Transverse colon (tissue), 4 donors: Measurements from ENCODE around the gene MBD1.

Source experiments
- POLR2AphosphoS5 ChIP-seq, 3 donors: sonication (generic); formaldehyde crosslinking; IDR thresholded peaks; one replicate each; pipeline ENCODE4 v1.6.1; 2016; ENCODE audit warnings: antibody characterized with exemption in 3 of 3
- TF ChIP-seq, protein P1 (sequence below), 5 experiments: fragments of 200-600 bp in 3 of 5; fragments of 450-650 bp in 2 of 5; sonication (generic) in 3 of 5; IDR thresholded peaks; 1 replicate in 2 of 5; 2 replicates in 3 of 5; pipeline ENCODE4 v1.5.1; 2016 to 2017; ENCODE audit warnings: antibody characterized with exemption in 5 of 5, inconsistent platforms in 3 of 5, mild to moderate bottlenecking in 2 of 5, moderate library complexity in 1 of 5

DNA sequence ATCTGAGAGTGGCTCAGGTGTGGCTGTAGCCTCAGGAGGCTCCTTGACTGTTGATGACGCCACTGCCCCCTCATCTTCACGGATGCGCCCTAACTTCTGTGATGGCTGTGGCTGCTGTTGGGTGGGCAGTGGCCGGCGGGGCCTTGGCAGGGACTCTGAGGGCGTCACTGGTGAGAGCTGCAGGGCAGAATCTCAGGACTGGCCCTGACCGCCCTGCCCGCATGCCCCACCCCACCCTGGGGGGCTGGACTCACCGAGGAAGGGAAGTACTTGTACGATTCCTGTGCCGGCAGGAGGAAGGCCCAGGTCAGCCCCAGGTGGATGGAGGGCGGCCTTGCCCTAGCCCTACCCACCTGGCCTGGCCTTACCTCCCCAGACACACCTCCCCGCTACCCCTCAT, 3.7 kb upstream of the MBD1 start:
- TF ChIP-seq, protein P1, sequence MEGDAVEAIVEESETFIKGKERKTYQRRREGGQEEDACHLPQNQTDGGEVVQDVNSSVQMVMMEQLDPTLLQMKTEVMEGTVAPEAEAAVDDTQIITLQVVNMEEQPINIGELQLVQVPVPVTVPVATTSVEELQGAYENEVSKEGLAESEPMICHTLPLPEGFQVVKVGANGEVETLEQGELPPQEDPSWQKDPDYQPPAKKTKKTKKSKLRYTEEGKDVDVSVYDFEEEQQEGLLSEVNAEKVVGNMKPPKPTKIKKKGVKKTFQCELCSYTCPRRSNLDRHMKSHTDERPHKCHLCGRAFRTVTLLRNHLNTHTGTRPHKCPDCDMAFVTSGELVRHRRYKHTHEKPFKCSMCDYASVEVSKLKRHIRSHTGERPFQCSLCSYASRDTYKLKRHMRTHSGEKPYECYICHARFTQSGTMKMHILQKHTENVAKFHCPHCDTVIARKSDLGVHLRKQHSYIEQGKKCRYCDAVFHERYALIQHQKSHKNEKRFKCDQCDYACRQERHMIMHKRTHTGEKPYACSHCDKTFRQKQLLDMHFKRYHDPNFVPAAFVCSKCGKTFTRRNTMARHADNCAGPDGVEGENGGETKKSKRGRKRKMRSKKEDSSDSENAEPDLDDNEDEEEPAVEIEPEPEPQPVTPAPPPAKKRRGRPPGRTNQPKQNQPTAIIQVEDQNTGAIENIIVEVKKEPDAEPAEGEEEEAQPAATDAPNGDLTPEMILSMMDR (IDR thresholded peaks at IDR 0.05) = no peak
- TF ChIP-seq POLR2AphosphoS5 (IDR thresholded peaks at IDR 0.05) = no peak
